SHP77 (cell line): ENCODE measurements around the gene CDH1.
A peak's percentile ranks its signal among the peaks of the same experiment; 100 is the strongest.
"Not testable (repeated sequence)": the region's sequence is repeated elsewhere in the genome, so short reads cannot be mapped to it uniquely, and the experiment has no call there.

Experiments
- DNase-seq, 2 experiments: peaks; one replicate each; lab custom pipeline; 2025; lab: John Stamatoyannopoulos, UW

The CDH1 gene

GRCh38 chr16:68737046-68737729 lies at the start of gene CDH1:
Gene CDH1, plus strand, starts transcription at chr16:68737292. Its CDS starts 124 bp downstream, at chr16:68737416.
- DNase-seq: no peak

GRCh38 chr16:68689921-68690320 lies 47.2 kb upstream of the CDH1 start:
- no peak for DNase-seq

- no peak for DNase-seq
Measured at GRCh38 chr16:68695575-68695974, 41.5 kb upstream of the CDH1 start.

GRCh38 chr16:68696514-68696913 lies 40.6 kb upstream of the CDH1 start:
- DNase-seq: peak in 1 of 2 experiments; percentile 35

GRCh38 chr16:68698091-68698490 lies 39.0 kb upstream of the CDH1 start:
- no peak for DNase-seq

GRCh38 chr16:68700120-68700519 lies 37.0 kb upstream of the CDH1 start:
- no peak for DNase-seq

GRCh38 chr16:68700831-68701230 lies 36.3 kb upstream of the CDH1 start:
- DNase-seq: no peak

- DNase-seq: peak; percentile 69 to 71
Measured at GRCh38 chr16:68704232-68704867, 32.7 kb upstream of the CDH1 start.

GRCh38 chr16:68707340-68708152 lies 29.5 kb upstream of the CDH1 start:
- DNase-seq: peak in 1 of 2 experiments; percentile 49

GRCh38 chr16:68710211-68710610 lies 26.9 kb upstream of the CDH1 start:
- no peak for DNase-seq

- DNase-seq: no peak
Measured at GRCh38 chr16:68711421-68712139, 25.5 kb upstream of the CDH1 start.

GRCh38 chr16:68713361-68713760 lies 23.7 kb upstream of the CDH1 start:
- DNase-seq: no peak

GRCh38 chr16:68715471-68715870 lies 21.6 kb upstream of the CDH1 start:
- DNase-seq: no peak

GRCh38 chr16:68716516-68716915 lies 20.6 kb upstream of the CDH1 start:
- DNase-seq: not testable (repeated sequence)

GRCh38 chr16:68717684-68718083 lies 19.4 kb upstream of the CDH1 start:
- DNase-seq: no peak

GRCh38 chr16:68718590-68718989 lies 18.5 kb upstream of the CDH1 start:
- no peak for DNase-seq

- no peak for DNase-seq
Measured at GRCh38 chr16:68719993-68720489, 17.1 kb upstream of the CDH1 start.

GRCh38 chr16:68722119-68723024 lies 14.7 kb upstream of the CDH1 start:
- DNase-seq: no peak

- no peak for DNase-seq
Measured at GRCh38 chr16:68724797-68725196, 12.3 kb upstream of the CDH1 start.

GRCh38 chr16:68728523-68728922 lies 8.6 kb upstream of the CDH1 start:
- no peak for DNase-seq

- no peak for DNase-seq
Measured at GRCh38 chr16:68731637-68732036, 5.5 kb upstream of the CDH1 start.
